Activated T-cell treated with anti-CD3 and anti-CD28 coated beads for 4 hours (primary cell): ENCODE results near the gene DHRSX.
"Not testable (repeated sequence)": the region's sequence is repeated elsewhere in the genome, so short reads cannot be mapped to it uniquely, and the experiment has no call there.

Source experiments
- DNase-seq: peaks from one replicate; pipeline ENCODE4 v3.0.0-alpha.2; 2020

Gene DHRSX

DNA sequence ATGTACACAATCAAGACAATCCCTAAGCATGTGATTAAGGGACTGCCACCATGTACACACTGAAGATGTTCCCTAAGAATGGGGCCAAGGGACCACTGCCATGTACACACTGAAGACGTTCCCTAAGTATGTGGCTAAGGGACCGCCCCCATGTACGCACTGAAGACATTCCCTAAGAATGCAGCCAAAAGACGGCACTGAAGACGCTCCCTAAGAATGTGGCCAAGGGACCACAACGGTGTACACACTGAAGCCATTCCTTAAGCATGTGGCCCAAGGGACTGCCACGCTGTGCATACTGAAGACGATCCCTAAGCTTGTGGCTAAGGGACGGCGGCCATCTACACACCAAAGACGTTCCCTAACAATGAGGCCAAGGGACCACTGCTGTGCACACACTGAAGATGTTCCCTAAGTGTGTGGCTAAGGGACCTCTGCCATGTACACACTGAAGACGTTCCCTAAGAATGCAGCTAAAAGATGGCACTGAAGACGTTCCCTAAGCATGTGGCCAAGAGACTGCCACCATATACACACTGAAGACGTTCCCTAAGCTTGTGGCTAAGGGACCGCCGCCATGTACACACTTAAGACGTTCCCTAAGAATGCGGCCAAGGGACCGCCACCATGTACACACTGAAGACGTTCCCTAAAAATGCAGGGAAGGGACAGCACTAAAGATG is 26.4 kb downstream of the DHRSX start:
- no peak for DNase-seq

GRCh38 chrX:2473064-2473463 is 27.7 kb downstream of the DHRSX start:
- DNase-seq, result not testable (repeated sequence)

GRCh38 chrX:2471641-2472040 is 29.1 kb downstream of the DHRSX start:
- no peak for DNase-seq

GRCh38 chrX:2471126-2471525 is 29.6 kb downstream of the DHRSX start:
- not testable (repeated sequence) for DNase-seq

DNA sequence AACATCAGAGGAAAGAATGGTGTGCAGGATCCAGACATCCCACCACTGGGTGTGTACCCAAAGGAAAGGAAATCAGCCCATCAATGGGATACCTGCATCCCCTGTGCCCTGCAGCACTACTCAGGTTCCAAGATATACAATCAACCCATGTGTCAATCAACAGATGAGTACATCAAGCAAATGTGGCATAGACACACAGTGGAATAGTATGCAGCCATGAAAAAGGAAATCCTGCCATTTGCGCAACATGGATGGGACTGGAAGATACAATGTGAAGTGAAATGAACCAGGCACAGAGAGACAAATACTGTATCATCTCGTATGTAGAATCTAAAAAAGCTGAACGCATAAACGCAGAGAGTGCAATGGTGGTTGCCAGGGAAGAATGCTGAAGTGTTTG is 30.9 kb downstream of the DHRSX start:
- not testable (repeated sequence) for DNase-seq

GRCh38 chrX:2469196-2469685 is 31.5 kb downstream of the DHRSX start:
- DNase-seq, result no peak

DNA sequence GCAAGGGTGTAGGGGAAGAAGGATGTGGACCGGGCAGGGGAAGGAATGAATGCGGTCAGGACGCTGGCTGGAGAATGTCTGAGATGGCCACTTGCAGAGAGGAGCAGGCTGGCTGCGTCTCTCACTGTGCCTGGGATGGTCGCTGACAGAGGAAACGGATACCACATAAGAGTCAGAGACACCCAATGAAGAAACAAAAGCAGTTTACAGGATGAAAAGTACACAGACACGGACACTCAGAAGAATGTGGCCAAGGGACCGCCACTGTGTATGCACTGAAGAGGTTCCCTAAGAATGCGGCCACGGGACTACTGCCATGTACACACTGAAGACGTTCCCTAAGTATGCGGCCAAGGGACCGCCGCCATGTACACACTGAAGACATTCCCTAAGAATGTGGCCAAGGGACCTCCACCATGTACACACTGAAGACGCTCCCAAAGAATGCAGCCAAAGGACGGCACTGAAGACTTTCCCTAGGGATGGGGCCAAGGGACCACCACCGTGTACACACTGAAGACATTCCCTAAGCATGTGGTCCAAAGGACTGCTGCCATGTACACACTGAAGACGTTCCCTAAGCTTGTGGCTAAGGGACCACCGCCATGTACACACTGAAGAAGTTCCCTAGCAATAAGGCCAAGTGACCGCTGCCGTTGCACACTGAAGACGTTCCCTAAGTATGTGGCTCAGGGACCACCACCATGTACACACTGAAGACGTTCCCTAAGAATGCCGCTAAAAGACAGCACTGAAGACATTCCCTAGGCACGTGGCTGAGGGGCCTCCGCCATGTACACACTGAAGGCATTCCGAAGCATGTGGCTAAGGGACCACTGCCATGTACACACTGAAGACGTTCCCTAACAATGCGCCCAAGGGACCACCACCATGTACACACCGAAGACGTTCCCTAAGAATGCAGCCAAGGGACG is 32.2 kb downstream of the DHRSX start:
- DNase-seq, result no peak

- no peak for DNase-seq
Observed at GRCh38 chrX:2466876-2467656, 33.7 kb downstream of the DHRSX start.

DNA sequence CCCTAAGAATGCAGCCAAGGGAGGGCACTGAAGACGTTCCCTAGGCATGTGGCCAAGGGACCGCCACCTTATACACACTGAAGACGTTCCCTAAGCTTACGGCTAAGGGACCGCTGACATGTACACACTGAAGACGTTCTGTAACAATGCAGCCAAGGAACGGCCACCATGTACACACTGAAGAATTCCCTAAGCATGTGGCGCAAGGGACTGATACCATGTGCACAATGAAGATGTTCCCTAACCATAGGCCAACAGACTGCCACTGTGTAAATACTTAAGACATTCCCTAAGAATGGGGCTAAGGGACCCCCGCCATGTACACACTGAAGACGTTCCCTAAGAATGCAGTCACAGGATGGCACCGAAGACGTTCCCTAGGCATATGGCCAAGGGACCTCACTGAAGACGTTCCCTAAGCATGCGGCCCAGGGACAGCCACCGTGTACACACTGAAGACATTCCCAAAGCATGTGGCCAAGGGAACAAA is 36.1 kb downstream of the DHRSX start:
- no peak for DNase-seq

GRCh38 chrX:2463973-2464676 is 36.7 kb downstream of the DHRSX start:
- no peak for DNase-seq

- DNase-seq, result not testable (repeated sequence)
Observed at GRCh38 chrX:2463481-2463880, 37.3 kb downstream of the DHRSX start.

DNA sequence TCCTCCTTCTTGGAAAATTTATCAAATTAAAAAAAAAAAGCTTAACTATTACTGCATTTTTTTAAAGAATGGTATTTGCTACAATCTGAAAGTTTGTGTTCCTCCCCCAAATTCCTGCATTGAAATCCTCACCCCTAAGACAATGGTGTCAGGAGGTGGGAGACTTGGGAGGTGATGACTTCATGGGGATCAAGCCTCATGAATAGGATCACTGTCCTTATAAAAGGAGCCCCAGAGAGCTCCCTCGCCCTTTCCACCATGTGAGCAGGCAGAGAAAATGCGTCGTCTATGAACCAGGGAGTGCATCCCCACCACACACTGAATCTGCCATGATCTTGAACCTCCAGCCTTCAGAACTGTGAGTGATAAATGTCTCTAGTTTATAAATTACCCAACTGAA is 38.0 kb downstream of the DHRSX start:
- DNase-seq, result no peak

- no peak for DNase-seq
Observed at GRCh38 chrX:2462074-2462473, 38.7 kb downstream of the DHRSX start.

- DNase-seq, result no peak
Observed at GRCh38 chrX:2461711-2462016, 39.1 kb downstream of the DHRSX start.

GRCh38 chrX:2460821-2461710 is 39.7 kb downstream of the DHRSX start:
- DNase-seq, result not testable (repeated sequence)

- not testable (repeated sequence) for DNase-seq
Observed at GRCh38 chrX:2460048-2460447, 40.7 kb downstream of the DHRSX start.

DNA sequence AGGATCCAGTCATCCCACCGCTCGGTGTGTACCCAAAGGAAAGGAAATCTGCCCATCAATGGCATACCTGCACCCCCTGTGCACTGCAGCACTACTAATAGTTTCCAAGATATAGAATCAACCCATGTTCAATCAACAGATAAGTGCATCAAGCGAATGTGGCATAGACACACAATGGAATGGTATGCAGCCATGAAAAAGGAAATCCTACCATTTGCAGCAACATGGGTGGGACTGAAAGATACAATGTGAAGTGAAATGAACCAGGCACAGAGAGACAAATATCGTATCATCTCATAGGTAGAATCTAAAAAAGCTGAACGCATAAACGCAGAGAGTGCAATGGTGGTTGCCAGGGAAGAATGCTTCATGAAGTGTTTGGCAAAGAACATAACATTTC is 42.5 kb downstream of the DHRSX start:
- no peak for DNase-seq

GRCh38 chrX:2457289-2458133 is 43.3 kb downstream of the DHRSX start:
- no peak for DNase-seq

- DNase-seq, result not testable (repeated sequence)
Observed at GRCh38 chrX:2456091-2456490, 44.7 kb downstream of the DHRSX start.

GRCh38 chrX:2454620-2455019 is 46.2 kb downstream of the DHRSX start:
- not testable (repeated sequence) for DNase-seq
